Globus pallidus (tissue), 1 donor: ENCODE results near the gene MAPK9.
A peak's percentile ranks its signal among the peaks of the same experiment; 100 is the strongest.
"Not testable (repeated sequence)": the region's sequence is repeated elsewhere in the genome, so short reads cannot be mapped to it uniquely, and the experiment has no call there.

ENCODE experiments used
- DNase-seq: peaks from one replicate; pipeline ENCODE4 v3.0.0-alpha.2; 2015; ENCODE audit warnings: low spot score

The MAPK9 gene

DNA sequence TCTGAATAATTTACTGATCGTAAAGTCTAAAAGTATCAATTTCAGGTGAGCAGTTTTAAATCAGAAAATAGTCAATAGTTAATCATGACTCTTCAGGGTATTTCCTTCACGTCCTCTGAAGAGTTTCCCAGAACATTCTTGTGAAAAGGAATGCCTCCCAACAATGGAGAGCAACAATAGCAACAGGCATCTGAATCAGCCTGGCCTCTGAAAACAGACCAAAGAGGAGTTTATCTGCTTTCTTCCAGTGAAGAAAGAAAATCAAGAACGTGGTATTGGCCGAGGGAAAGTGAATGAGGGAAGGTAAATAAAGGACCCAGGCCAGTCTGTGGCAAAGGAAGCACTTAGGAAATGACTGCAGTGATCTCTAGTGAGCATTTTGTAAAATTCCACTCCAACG, 56.8 kb downstream of the MAPK9 start:
- DNase-seq: no peak

DNA sequence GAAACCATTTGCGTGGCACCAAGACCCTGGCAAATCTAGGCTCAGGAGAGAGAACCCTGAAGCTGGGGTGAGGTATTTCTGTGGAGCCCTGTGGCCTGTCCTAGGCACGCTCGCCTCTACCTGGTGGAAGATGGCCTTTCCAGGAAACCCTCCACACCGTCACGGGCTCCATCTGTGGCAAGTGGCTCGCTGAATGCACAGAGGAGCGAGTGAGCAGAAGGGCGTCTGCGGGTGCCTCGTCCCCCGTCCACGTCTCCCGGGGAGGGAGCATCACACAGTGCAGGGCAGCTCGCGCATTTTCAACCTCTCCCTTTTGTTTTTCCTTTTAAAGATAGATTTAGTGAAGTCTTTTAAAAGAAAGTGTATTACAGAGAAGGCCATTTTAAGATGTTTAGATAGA, 57.6 kb downstream of the MAPK9 start:
- no peak for DNase-seq

DNA sequence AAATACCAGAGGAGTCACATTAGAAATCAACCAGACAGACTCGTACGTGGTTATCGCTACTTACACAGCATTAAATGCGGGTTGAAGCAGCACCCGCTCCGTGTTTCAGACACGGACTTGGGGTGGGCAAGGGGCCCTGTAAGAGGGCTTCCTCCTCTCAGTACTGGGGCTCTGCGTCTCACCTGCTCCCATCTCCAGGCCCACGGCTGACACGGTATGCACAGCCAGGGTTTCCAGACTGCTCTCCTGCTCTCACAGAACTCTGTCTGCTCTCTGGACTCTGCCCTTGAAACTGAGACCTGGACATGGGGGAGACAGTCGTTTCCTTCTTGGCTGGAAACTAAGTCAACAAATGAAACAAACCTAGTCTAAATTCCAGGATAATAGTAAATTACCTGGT, 58.2 kb downstream of the MAPK9 start:
- no peak for DNase-seq

DNA sequence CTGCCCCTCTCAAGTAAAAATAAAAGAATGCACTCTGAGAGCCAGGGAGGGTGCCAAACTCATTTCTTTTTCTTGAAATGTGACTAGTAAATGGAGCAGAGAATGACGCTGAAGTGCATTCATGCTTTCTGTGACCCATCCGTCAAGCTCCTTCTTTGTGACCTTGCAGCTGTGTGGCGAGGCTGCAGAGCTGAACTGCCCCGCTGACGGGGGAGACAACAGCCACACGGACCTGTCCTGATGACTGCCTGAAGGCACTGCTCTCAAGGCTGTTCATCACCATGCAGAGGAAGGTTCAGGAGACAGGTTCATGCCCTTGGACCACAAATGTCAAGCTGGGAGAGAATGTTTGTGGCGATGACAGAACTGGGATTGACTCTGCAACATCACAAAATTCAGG, 61.9 kb downstream of the MAPK9 start:
- DNase-seq: no peak

DNA sequence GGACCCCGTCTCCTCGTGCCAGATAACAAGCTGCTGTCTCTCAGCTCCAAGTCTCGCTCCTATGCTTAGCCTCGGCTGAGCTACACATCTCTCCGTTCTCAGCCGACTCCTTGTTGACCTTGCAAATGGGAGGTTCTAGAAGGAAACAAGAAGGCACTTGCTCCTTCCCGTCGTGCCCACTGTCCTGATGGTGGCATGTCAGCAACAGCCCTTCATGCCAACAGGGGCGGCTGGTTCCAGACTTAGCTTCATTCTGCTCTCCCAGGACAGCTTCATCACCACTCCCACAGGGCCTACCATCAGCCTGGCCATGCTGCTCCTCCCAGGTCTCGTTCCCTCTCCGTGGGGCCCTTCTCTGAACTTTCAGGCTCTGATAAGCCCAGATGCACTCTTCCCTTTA, 69.8 kb downstream of the MAPK9 start:
- DNase-seq: no peak

DNA sequence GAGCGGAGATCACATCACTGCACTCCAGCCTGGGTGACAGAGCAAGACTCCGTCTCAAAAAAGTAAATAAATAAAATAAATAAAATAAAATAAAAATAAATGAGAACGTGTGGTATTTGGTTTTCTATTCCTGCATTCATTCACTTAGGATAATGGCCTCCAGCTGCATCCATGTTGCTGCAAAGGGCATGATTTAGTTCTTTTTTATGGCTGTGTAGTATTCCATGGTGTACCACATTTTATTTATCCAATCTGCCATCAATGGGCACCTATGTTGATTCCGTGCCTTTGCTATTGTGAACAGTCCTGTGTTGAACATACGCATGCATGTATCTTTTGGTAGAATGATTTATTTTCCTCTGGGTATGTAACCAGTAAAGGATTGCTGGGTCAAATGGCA, 74.1 kb downstream of the MAPK9 start:
- DNase-seq: no peak

DNA sequence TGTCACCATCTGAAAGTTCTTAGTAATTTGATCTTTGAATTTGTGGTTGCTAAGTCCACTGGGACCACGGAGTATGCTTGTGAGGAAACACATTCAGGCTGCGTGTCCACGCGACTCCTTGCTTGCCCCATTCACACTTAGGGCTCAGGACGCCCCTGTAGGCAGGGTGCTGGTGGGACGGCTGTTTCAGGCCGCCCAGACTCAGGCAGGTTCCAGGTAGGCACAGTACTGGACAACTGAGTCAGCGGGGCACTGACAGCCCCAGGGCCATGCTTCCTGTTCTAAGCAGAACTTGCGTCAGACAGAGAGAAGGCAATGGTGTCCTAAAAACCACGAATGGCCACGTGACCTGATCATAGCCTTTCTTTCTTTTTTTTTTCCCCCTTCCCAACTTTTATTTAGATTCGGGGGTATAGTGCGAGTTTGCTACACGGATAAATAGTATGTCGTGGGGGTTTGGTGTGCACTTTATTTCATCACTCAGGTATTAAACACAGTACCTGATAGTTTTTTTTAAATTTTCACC, 75.2 kb downstream of the MAPK9 start:
- no peak for DNase-seq

DNA sequence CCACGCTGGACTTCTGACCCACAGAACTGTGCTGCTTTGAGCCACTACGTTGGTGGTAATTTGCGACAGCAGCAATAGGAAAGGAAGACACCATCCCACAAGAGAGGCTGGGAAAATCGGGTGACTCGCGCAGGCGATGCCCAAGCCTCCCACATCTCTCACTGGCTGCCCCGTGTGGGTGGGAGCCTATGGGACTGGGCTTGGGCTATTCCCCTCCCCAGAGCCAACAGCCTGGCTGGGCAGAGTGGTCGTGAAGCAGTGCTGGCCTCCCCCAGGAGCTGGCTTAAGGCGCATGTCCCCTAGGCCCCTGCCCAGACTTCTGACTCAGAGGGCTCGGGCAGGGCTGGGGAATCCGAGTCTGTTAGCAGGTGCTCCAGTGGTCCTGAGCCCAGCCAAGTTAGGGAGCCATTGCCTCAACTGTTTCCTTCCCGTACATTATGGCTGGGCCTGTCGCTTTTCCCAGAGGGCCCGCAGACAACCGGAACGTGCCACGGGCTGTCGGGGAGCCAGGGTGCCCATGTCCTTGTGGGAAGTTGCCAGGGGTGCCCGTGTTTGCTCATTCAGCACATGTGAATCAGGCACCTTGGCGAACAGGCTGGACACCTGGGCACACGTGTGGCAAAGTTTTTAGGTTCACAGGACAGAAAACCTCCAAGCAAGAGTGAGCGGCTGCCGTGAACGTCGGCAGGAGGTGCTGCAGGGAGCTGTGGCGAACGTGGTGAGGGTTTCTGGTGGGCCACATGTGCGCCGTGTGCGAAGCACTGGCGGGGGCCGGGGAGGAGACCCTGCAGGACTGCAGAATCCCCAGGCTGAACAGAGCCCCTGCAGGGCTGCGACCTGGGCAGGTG, 75.9 kb downstream of the MAPK9 start:
- no peak for DNase-seq

DNA sequence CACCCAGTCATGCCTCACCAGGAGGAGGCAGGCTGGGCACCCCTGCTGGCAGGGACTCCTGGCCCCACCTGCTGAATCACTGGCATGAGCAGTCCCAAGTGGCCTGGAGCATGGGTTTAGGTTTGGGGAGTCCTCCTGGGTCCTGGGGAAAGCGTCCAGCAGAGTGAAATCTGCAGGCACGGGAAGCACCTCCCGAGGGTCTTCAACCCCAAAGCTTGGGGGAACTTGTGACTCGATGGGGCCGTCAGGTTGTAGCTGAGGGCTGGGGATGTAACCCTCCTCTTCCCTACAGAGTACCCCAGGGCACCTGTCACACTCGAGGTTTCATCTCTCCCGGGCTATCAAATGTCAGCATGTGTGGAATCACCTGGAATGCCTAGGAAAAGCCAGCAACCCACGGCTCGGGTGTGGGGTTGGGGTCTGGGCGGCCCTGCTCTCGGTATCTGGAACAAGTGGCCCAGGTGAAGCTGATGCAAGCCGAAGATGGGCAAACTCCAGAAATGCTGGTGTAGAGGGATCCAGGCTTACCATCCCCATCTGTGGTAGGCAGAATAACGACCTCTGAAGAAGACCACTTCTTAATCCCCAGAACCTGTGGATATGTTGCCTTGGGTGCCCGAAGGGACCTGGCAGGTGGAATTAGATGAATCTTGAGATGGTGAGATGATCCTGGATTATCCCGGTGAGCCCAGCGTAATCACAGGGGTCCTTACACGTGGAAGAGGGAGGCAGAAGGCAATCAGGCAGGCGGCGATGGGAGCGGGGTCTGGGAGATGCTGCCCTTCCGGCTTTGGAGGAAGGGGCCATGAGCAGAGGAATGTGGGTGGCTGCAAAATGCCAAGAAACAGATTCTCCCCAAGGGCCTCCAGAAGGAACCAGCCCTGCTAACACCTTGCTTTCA, 76.8 kb downstream of the MAPK9 start:
- DNase-seq: no peak

DNA sequence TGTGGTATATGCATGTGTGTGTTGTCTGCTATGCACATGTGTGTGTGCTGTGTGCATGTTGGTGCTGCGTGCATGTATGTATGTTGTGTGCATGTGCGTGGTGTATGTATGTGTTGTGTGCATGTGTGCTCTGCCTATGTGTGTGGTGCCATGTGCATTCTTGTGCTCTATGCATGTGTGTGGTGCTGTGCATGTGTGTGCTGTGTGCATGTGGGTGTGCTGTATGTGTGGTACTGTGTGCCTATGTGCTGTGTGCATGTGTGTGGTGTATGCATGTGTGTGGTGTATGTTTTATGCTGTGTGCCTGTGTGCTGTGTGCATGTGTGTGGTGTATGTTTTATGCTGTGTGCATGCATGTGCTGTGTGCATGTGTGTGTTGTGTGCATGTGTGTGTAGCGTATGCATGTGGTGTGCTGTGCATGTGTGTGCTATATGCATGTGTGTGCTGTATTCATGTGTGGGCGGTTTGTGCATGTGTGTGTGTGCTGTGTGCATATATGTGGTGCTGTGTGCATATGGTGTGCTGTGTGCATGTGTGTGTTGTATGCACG, 78.2 kb downstream of the MAPK9 start:
- DNase-seq: no peak

DNA sequence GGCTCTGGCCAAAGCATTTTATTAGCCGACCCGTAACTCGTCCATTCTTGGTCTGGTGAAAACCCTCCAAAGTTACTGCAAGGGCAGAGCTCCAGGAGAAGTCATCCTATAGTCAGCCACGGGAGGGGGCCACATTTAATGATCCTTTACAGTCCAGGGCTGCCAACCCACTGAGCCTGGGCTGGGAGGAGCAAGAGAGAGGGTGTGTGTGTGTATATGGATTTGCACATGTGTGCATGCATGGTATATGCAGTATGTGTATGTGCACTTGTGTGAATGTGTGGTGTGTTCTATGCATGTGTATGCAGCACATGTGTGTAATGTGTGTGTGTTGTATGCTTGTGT, 78.7 kb downstream of the MAPK9 start:
- no peak for DNase-seq

DNA sequence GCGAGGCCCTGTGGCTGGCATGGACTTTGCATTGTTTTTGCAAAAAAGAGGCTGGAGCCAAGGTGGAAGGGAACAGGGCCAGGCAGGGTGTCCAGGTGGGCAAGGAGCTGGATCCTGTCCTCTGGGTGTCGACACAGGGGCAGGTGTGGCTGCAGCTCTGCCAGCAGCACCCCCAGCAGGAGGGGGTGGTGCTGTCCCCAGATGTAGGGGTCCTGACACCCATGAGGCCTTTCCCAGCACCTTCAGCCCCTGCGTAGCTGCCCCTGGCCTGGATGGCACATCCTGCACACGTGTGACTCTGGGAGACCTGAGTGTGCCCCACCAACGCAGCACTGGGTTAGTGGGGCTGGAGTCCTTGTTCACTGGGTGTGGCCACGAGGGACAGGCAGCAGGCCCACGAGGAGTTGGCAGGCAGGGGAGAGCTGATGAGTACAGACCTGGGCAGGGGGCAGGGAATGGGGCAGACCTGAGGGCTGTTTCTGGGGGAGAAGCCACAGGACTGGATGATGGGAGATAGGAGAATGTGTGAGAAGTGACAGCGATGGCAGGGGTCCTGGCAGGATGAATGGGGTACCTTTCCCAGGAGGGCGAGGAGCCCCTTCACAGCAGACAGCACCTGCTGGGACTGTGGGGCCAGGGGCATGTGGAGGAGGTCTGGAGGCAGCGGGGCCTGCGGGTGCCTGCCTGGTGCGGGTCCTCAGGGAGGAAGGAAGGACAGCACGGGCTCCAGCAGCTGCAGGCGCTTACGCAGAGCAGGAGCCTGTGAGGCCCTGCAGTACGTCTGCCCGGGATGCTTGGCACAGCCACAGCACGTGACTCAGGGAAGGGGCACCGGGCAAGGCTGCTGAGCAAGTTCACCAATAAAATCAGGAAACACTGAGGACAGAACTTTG, 79.3 kb downstream of the MAPK9 start:
- no peak for DNase-seq

DNA sequence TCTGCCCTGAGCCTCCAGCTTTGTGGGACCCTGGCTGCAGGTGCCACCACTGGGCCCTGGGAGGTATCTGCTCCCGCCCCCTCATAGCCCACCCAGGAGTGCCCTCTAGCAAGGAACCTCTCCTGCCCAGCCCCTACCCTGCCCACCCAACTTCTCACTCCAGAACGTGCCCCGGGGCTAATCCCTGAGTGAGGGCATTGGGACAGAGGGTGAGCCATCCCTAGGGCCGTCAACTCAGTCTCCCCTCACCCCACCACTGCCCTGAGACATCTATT, 80.2 kb downstream of the MAPK9 start:
- no peak for DNase-seq

DNA sequence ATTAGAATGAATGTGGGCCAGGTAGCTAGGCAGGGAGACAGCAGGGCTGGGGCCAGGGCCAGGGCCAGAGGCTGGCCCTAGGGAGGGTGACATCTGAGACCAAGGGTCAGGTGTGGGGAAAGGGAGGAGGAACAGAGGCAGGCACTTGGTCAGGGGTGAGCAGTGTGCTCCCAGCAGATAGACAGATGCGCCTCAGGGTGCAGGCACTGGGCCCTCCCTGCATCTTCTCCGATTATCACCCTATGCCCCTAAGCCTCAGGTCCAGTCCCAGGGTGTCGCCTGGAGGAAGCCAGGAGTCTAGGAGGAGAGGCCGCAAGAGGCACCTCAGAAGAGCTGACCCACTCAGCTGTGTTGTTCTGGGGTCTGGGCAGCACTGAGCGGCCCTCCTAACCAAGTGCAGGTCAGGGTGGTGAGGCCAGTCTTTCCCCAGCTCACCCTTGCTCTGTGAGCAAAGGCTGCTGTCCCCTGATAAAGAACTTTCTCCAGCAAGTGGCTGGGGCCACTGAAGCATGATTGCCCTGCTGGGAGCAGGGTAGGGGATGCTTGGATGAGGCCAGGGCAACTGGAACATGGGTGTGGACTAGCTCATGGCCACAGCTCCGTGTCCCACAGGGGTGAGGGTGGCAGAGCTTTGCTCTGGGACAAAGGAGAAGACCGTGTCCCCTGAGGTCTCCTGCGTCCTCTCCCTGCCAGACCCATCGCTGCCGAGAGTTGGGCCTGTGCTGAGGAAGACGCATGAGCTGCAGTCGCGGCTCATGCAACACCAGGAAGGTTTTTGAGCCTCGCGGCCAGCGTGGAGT, 80.7 kb downstream of the MAPK9 start:
- DNase-seq: no peak

DNA sequence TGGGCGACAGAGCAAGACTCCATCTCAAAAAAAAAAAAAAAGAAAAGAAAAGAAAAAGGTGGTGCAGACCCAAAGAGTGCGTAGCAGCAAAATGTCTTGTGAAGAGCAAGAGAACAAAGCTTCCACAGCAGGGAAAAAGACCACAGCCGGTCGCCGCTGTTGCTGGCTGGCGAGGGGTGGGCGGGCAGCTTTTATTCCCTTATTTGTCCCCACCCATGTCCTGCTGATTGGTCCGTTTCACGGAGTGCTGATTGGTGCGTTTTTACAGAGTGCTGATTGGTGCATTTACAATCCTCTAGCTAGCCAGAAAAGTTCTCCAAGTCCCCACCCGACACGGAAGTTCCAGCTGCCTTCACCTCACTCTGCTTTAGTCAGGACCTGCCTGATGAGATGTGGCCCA, 81.8 kb downstream of the MAPK9 start:
- not testable (repeated sequence) for DNase-seq

DNA sequence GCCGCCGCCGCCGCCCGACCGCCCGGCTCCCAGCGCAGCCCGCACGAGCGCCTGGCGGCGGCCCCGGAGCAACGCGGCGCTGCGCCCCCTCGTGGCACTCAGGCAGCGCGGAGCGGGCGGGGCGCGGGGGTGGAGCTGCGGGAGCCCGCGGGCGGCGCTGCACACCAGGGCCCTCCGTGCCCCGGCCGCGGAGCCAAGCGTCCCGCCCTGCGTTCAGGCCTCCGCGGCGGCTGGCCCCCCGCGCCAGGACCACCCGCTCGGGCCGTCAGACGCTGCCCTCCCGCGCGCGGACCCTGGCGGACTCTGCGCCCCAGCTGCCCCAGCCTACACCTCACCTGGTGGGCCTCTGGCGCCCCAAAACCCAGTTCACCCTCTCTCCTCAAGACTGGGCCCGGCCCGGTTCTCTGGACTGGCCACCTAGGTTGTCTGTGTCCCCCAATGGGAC, 82.7 kb downstream of the MAPK9 start, which contains the start of gene RASGEF1C:
Gene RASGEF1C, minus strand, starts transcription at position 75 of the 445 bp plus-strand sequence. CDS start 71,159 bp downstream, outside the sequence.
- DNase-seq: peak; percentile 65

DNA sequence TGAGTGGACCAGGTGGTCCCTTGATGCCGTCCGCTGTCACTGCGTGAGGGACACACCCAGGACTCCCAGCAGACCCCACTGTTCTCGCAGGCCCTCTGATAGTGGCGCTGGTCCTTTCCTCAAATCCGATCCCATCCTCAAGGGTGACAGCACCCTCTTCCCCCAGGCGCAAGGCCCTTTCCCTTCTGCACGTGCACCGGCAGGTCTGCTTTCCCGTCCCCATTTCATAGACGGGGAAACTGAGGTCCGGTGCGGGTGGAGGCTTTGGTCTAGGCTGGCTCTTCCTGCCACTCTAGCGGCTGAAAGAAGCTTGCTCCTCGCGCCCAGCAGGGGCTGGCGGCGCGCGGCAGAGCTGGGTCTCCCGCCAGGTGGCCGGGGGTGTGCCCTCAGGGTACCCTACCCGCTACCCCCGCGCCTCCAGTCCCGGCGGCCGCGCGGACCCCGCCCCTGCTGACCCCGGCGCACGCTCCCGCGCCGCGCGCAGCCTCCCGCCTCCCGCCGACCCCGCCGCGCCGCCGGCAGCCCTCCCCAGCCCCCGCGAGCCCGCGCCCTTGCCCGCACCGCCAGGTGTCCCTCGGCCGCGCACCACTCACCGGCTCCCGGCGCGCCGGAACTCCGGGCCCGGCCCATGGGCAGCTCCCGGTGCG, 83.3 kb downstream of the MAPK9 start:
- no peak for DNase-seq

DNA sequence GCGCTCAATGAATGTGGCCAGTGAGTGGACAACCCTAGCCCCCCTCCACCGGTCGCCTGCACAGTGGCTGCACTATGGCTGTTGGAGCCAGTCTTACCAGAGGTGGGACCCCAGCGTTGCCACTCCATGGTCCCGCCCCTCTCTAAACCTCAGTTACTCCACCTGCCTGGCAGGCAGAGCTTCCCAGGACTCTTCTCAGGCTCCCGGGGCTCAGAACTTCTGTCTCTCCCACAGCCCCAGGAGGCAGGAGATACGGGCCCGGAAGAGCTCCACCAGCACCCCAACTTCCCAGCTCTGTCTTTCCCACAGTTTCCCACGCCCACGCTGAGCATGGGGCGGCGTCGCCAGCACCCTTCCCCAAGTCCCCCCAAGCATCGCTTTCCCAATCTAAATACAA, 83.8 kb downstream of the MAPK9 start:
- DNase-seq: no peak

DNA sequence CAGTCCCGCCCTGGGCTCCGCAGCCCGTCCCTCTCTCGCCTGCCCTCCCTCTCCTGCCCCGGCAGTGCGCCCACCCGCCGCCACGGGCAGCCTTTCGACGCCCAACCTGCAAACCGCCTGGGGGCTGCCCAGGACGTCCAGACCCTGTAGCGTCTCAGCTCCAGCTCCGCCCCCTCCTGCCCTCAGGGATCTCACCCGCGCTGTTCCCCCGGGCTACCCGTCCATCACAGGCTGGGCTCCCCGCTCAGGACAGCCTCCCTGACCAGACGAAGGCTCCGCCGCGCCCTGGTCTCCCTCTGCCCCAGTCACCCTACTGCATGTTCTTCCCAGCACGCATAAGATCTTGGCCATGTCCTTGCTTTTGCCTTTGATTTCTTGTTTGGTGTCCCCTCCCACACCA, 84.3 kb downstream of the MAPK9 start:
- no peak for DNase-seq

DNA sequence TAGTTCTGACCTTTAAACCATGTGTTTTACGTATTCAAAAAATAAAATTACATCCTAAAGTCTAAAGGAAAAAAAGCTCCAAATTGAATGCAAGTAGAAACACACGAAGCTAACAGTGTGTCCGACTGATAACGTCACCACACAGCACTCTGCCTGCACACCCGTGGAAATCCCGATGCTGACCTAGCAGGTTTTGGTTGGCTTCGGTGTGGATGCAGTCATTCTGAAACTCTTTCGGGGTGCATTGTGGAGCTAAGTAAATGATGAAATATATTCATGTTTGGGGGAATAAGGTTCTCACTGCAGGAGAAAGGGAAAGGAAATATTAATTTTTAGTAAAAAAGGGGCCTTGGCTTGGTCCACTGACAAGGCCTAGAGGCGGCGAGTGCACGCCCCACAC, 84.9 kb downstream of the MAPK9 start:
- DNase-seq: no peak
